Mesenchymal stem cell (in vitro differentiated cells and primary cell): ENCODE measurements around the gene OR2G3. TPM values are rescaled to one million over a fixed set of nuclear protein-coding genes. Genes with fewer than 3 reads are reported as not detected.

Experiments used
- DNase-seq: peaks from one replicate; pipeline ENCODE4 v3.0.0-alpha.2; 2013
- H2AFZ ChIP-seq: one replicate; pipeline ENCODE4 v1.6.1; 2013; ENCODE audit warnings: low read depth, mild to moderate bottlenecking, control low read depth, inconsistent platforms, low read length, moderate library complexity
- H2AK5ac ChIP-seq: 2 replicates; pipeline ENCODE4 v1.6.1; 2013; ENCODE audit warnings: low read length, moderate library complexity, mild to moderate bottlenecking, inconsistent platforms; ENCODE audit not compliant: severe bottlenecking
- H2BK120ac ChIP-seq: one replicate; pipeline ENCODE4 v1.6.1; 2013; ENCODE audit warnings: low read depth, mild to moderate bottlenecking, inconsistent platforms, low read length, moderate library complexity
- H2BK12ac ChIP-seq, 2 experiments: one replicate each; pipeline ENCODE4 v1.6.1; 2013; ENCODE audit warnings: inconsistent platforms in 2 of 2, low read length in 2 of 2, mild to moderate bottlenecking in 2 of 2, moderate library complexity in 2 of 2, control low read depth in 1 of 2
- H2BK15ac ChIP-seq: one replicate; pipeline ENCODE4 v1.6.1; 2013; ENCODE audit warnings: mild to moderate bottlenecking, low read depth, inconsistent platforms; ENCODE audit not compliant: poor library complexity, severe bottlenecking
- H2BK5ac ChIP-seq: 2 replicates; pipeline ENCODE4 v1.6.1; 2013; ENCODE audit warnings: low read depth, mild to moderate bottlenecking, low read length, control low read depth, inconsistent platforms; ENCODE audit not compliant: poor library complexity, severe bottlenecking
- H3K14ac ChIP-seq, 2 experiments: one replicate each; pipeline ENCODE4 v1.6.1; 2013; ENCODE audit warnings: inconsistent platforms in 2 of 2, low read length in 2 of 2, control low read depth in 1 of 2, mild to moderate bottlenecking in 1 of 2, moderate library complexity in 1 of 2
- H3K18ac ChIP-seq, 2 experiments: one replicate each; pipeline ENCODE4 v1.6.1; 2013; ENCODE audit warnings: inconsistent platforms in 2 of 2, low read length in 2 of 2, control low read depth in 1 of 2, low read depth in 1 of 2, mild to moderate bottlenecking in 1 of 2
- H3K23ac ChIP-seq, 2 experiments: one replicate each; pipeline ENCODE4 v1.6.1; 2013; ENCODE audit warnings: inconsistent platforms in 2 of 2, low read length in 2 of 2, mild to moderate bottlenecking in 2 of 2, moderate library complexity in 2 of 2, control low read depth in 1 of 2
- H3K27ac ChIP-seq: 2 replicates; pipeline ENCODE4 v1.5.1; 2013; ENCODE audit warnings: mild to moderate bottlenecking, moderate library complexity, low read length, control low read depth, inconsistent platforms; ENCODE audit not compliant: poor library complexity, severe bottlenecking
- H3K27me3 ChIP-seq, 2 experiments: 2 replicates each; pipeline versions ENCODE4 v1.6.1 to v1.7.0; 2013; ENCODE audit warnings: low read length in 2 of 2, mild to moderate bottlenecking in 2 of 2, moderate library complexity in 2 of 2, control low read depth in 1 of 2, inconsistent platforms in 1 of 2; ENCODE audit not compliant: control insufficient read depth in 1 of 2, insufficient read depth in 1 of 2
- H3K36me3 ChIP-seq, 2 experiments: 2 replicates each; pipeline versions ENCODE4 v1.6.1 to v1.7.0; 2013; ENCODE audit warnings: low read length in 2 of 2, control low read depth in 1 of 2, inconsistent platforms in 1 of 2, low read depth in 1 of 2, mild to moderate bottlenecking in 1 of 2; ENCODE audit not compliant: insufficient read depth in 2 of 2, control insufficient read depth in 1 of 2
- H3K4ac ChIP-seq, 2 experiments: one replicate each; pipeline ENCODE4 v1.6.1; 2013; ENCODE audit warnings: inconsistent platforms in 2 of 2, low read length in 2 of 2, mild to moderate bottlenecking in 2 of 2, moderate library complexity in 2 of 2, control low read depth in 1 of 2, low read depth in 1 of 2
- H3K4me1 ChIP-seq: 2 replicates; pipeline ENCODE4 v1.6.1; 2013; ENCODE audit warnings: low read depth, low read length, control low read depth; ENCODE audit not compliant: control insufficient read depth, insufficient read depth
- H3K4me2 ChIP-seq: 2 replicates; pipeline ENCODE4 v1.6.1; 2013; ENCODE audit warnings: low read length, mild to moderate bottlenecking, inconsistent platforms; ENCODE audit not compliant: poor library complexity, severe bottlenecking
- H3K4me3 ChIP-seq, 2 experiments: 2 replicates each; pipeline versions ENCODE4 v1.5.1 to v1.7.0; 2013; ENCODE audit warnings: low read length in 2 of 2, mild to moderate bottlenecking in 2 of 2, control low read depth in 1 of 2, low read depth in 1 of 2; ENCODE audit not compliant: insufficient read depth in 1 of 2
- H3K79me1 ChIP-seq: replicated peaks from 2 replicates; pipeline ENCODE4 v1.6.1; 2013; ENCODE audit warnings: mild to moderate bottlenecking, control low read depth, low read length, inconsistent platforms; ENCODE audit not compliant: poor library complexity, severe bottlenecking
- H3K9ac ChIP-seq: 2 replicates; pipeline ENCODE4 v1.7.0; 2013; ENCODE audit warnings: mild to moderate bottlenecking, low read length, moderate library complexity
- H3K9me3 ChIP-seq: 2 replicates; pipeline ENCODE4 v1.7.0; 2013; ENCODE audit warnings: mild to moderate bottlenecking, low read length; ENCODE audit not compliant: control insufficient read depth
- H4K8ac ChIP-seq: one replicate; pipeline ENCODE4 v1.6.1; 2013; ENCODE audit warnings: inconsistent platforms, mild to moderate bottlenecking, low read length, moderate library complexity
- H4K91ac ChIP-seq: one replicate; pipeline ENCODE4 v1.6.1; 2013; ENCODE audit warnings: mild to moderate bottlenecking, low read length, inconsistent platforms
- WGBS: methylation state at CpG from one replicate; pipeline ENCODE4 v1.1.7; 2013; ENCODE audit warnings: mixed read lengths; 5-methylcytosine and 5-hydroxymethylcytosine counted together
- polyA plus RNA-seq, 2 experiments: library from polyadenylated mRNA; stranded (reverse); fragments of 200-250 nt; gene quantifications; one replicate each; pipeline ENCODE4 v1.2.3, GENCODE V29; 2013

The OR2G3 gene
- not detected for polyA plus RNA-seq (2013, experiment 1 of 2)
- polyA plus RNA-seq (2013, experiment 2 of 2): not detected

- Histone ChIP-seq H3K4me3 (no peak within 1 kb of the TSS), H2BK15ac (no peak within 1 kb of the TSS), H3K79me1 (no peaks in the 10 kb centered on the region), H4K91ac (no peak within 1 kb of the TSS), H2BK5ac (no peak within 1 kb of the TSS), H3K4me1 (no peaks in the 10 kb centered on the region), H2AFZ (no peak within 1 kb of the TSS), H3K27ac (no peak within 1 kb of the TSS), H3K9me3 (peaks cover 20% of the 10 kb centered on the region), H3K4ac (no peak within 1 kb of the TSS), H3K36me3 (no peaks in the 10 kb centered on the region), H3K4me2 (no peak within 1 kb of the TSS), H2BK120ac (no peak within 1 kb of the TSS), H4K8ac (no peak within 1 kb of the TSS), H3K14ac (no peak within 1 kb of the TSS), H3K18ac (no peak within 1 kb of the TSS), H2BK12ac (no peak within 1 kb of the TSS), H2AK5ac (no peak within 1 kb of the TSS), H3K27me3 (no peaks in the 10 kb centered on the region), H3K9ac (no peak within 1 kb of the TSS), H3K23ac (no peak within 1 kb of the TSS)
- no peak for DNase-seq
- WGBS: 45% methylated on average over 2 of the region's 2 CpGs
These were observed at the start of gene OR2G3 for GRCh38 chr1:247605286-247605685. Gene OR2G3, plus strand, starts transcription at chr1:247605586. Its CDS starts 0 bp downstream, at chr1:247605586.

DNA sequence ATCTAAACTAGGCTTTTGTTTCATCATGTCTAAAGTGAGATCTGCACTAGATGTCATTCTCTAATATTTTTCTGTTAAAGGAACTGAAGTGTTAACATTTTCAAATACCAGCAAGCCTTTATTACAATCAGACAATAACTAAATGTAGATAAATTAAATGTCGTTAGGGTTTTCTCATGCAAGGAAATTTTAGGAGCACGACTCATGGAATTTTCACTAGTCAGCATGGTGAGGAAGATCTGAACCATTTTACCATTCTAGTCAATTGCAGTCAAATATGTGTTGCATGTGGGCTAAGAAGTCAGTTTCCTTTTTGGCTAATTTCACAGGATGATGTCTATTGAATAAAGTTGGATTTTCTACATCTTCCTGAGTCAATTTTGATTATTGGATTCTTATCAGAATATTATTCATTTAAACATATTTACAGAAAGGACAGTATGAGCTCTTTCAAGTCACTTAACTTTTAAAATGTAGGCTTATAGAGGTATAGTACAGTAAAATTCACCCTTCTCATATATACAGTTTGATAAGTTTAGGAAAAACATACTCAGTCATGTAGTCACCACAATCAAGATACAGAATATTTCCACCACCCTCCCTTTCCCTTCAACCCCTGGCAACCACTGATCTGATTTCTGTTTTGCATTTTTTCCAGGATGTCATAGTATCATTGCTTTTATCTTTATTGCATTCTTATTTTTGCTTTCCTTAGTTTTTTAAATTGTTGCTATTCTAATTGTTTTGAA is 47.3 kb upstream of the OR2G3 start:
- Histone ChIP-seq H3K79me1 (no peaks in the 10 kb centered on the region), H4K91ac (no peak overlapping the region), H3K4me1 (no peaks in the 10 kb centered on the region), H3K4me2 (no peak overlapping the region), H2BK15ac (no peak overlapping the region), H2AK5ac (no peak overlapping the region), H3K23ac (no peak overlapping the region), H3K36me3 (no peaks in the 10 kb centered on the region), H3K9ac (no peak overlapping the region), H4K8ac (no peak overlapping the region), H2BK120ac (no peak overlapping the region), H2BK12ac (no peak overlapping the region), H3K27me3 (no peaks in the 10 kb centered on the region), H3K4me3 (no peak overlapping the region), H2BK5ac (no peak overlapping the region), H2AFZ (no peak overlapping the region), H3K9me3 (no peaks in the 10 kb centered on the region), H3K18ac (no peak overlapping the region), H3K27ac (no peak overlapping the region), H3K14ac (no peak overlapping the region), H3K4ac (no peak overlapping the region)
- peak; percentile 16 for DNase-seq
- 49% methylated on average over 2 of the region's 2 CpGs for WGBS

GRCh38 chr1:247561711-247562110 is 43.7 kb upstream of the OR2G3 start:
- Histone ChIP-seq H3K23ac (no peak overlapping the region), H2AK5ac (no peak overlapping the region), H3K14ac (no peak overlapping the region), H3K9ac (no peak overlapping the region), H4K91ac (no peak overlapping the region), H2AFZ (no peak overlapping the region), H2BK15ac (no peak overlapping the region), H3K27me3 (no peaks in the 10 kb centered on the region), H3K4me3 (no peak overlapping the region), H3K4ac (no peak overlapping the region), H2BK5ac (no peak overlapping the region), H3K9me3 (no peaks in the 10 kb centered on the region), H3K4me2 (no peak overlapping the region), H3K18ac (no peak overlapping the region), H3K27ac (no peak overlapping the region), H3K36me3 (no peaks in the 10 kb centered on the region), H4K8ac (no peak overlapping the region), H2BK120ac (no peak overlapping the region), H2BK12ac (no peak overlapping the region), H3K79me1 (no peaks in the 10 kb centered on the region), H3K4me1 (no peaks in the 10 kb centered on the region)
- 71% methylated on average over 10 of the region's 10 CpGs for WGBS
- no peak for DNase-seq

- Histone ChIP-seq H3K4me1 (no peaks in the 10 kb centered on the region), H3K36me3 (no peaks in the 10 kb centered on the region), H3K23ac (no peak overlapping the region), H3K27me3 (no peaks in the 10 kb centered on the region), H3K4me3 (no peak overlapping the region), H2AK5ac (no peak overlapping the region), H3K4me2 (no peak overlapping the region), H3K79me1 (no peaks in the 10 kb centered on the region), H4K91ac (no peak overlapping the region), H3K18ac (no peak overlapping the region), H3K14ac (no peak overlapping the region), H3K9me3 (no peaks in the 10 kb centered on the region), H2AFZ (no peak overlapping the region), H2BK120ac (no peak overlapping the region), H2BK12ac (no peak overlapping the region), H3K4ac (no peak overlapping the region), H3K9ac (no peak overlapping the region), H3K27ac (no peak overlapping the region), H2BK15ac (no peak overlapping the region), H4K8ac (no peak overlapping the region), H2BK5ac (no peak overlapping the region)
- no peak for DNase-seq
- 80% methylated on average over 9 of the region's 9 CpGs for WGBS
These were observed 43.2 kb upstream of the OR2G3 start for GRCh38 chr1:247562198-247562597.
